GM12878 (cell line): ENCODE data around the gene HPCA. TPM values are rescaled to one million over a fixed set of nuclear protein-coding genes. Genes with fewer than 3 reads are reported as not detected.

Source experiments
- ATAC-seq: fragments of 200-7000 bp; cut with Tn5 transposase; 3 replicates; pipeline ENCODE4 v1.9.1; 2020; ENCODE audit warnings: mild to moderate bottlenecking, moderate library complexity
- BruUV-seq: library from RNA; stranded (reverse); fragments of 400-500 nt; replicated peaks from 2 replicates; lab custom pipeline; 2021; lab: Mats Ljungman, UMichigan
- CTCF ChIA-PET: fragments of 300-600 bp; sonication (Branson Sonifier 250); formaldehyde crosslinking; extraction: SDS; loops from one replicate; lab custom pipeline; 2021; ENCODE audit warnings: inconsistent platforms; lab: Yijun Ruan, JAX
- POLR2A ChIA-PET: fragments of 350-600 bp; formaldehyde crosslinking; extraction: SDS; loops from one replicate; lab custom pipeline; 2021; ENCODE audit warnings: inconsistent platforms; lab: Charles Lee
- RAD21 ChIA-PET: fragments of 300-600 bp; sonication (Branson Sonifier 250); formaldehyde crosslinking; loops from one replicate; lab custom pipeline; 2023; ENCODE audit warnings: antibody characterized with exemption; ENCODE audit not compliant: unreplicated experiment; lab: Charles Lee
- SMC1A ChIA-PET: fragments of 300-600 bp; sonication (Branson Sonifier 250); formaldehyde crosslinking; loops from one replicate; lab custom pipeline; 2023; ENCODE audit not compliant: unreplicated experiment, uncharacterized antibody; lab: Charles Lee
- DNase-seq: peaks from one replicate; pipeline ENCODE4 v3.0.0-alpha.2; 2011; ENCODE audit warnings: low read depth, low spot score
- FAIRE-seq: peaks from 3 replicates; lab custom pipeline; 2011; peaks lifted over from hg19 to GRCh38; lab: Jason Lieb, UNC
- H2AFZ ChIP-seq: 2 replicates; pipeline ENCODE4 v1.6.0; 2011; ENCODE audit warnings: low read depth, low read length, control low read depth; ENCODE audit not compliant: control insufficient read depth
- H3K27ac ChIP-seq: 2 replicates; pipeline ENCODE4 v1.5.1; 2011; ENCODE audit warnings: control low read depth; ENCODE audit not compliant: control insufficient read depth, insufficient read depth
- H3K27me3 ChIP-seq, 2 experiments: replicated peaks in 1 of 2; 2 replicates each; pipeline versions ENCODE4 v1.6.0 to v1.6.1; 2011; ENCODE audit warnings: low read length in 1 of 2; ENCODE audit not compliant: control insufficient read depth in 2 of 2, insufficient read depth in 2 of 2
- H3K36me3 ChIP-seq, 2 experiments: 2 replicates each; pipeline ENCODE4 v1.5.1; 2011; ENCODE audit warnings: low read length in 1 of 2; ENCODE audit not compliant: control insufficient read depth in 2 of 2, insufficient read depth in 2 of 2
- H3K4me1 ChIP-seq: 2 replicates; pipeline ENCODE4 v1.6.1; 2011; ENCODE audit warnings: mild to moderate bottlenecking, low read length, moderate library complexity, mixed read lengths; ENCODE audit not compliant: control insufficient read depth, insufficient read depth
- H3K4me2 ChIP-seq: 2 replicates; pipeline ENCODE4 v1.6.0; 2011; ENCODE audit warnings: control low read depth; ENCODE audit not compliant: control insufficient read depth, insufficient read depth
- H3K4me3 ChIP-seq: fragments of 200-600 bp; sonication (generic); 2 replicates; pipeline ENCODE4 v1.5.1; 2016
- H3K79me2 ChIP-seq: 2 replicates; pipeline ENCODE4 v1.6.0; 2011; ENCODE audit warnings: low read length; ENCODE audit not compliant: control insufficient read depth, insufficient read depth
- H3K9ac ChIP-seq: 2 replicates; pipeline ENCODE4 v1.8.0; 2011; ENCODE audit warnings: low read length, control low read depth, mixed read lengths; ENCODE audit not compliant: control insufficient read depth, insufficient read depth
- H3K9me3 ChIP-seq: replicated peaks from 3 replicates; pipeline ENCODE4 v1.5.1; 2011; ENCODE audit warnings: mild to moderate bottlenecking, low read length; ENCODE audit not compliant: control insufficient read depth, insufficient read depth
- H4K20me1 ChIP-seq: 2 replicates; pipeline ENCODE4 v1.6.0; 2011; ENCODE audit not compliant: control insufficient read depth, insufficient read depth
- CBFB ChIP-seq: IDR thresholded peaks from 2 replicates; pipeline ENCODE4 v1.6.1; 2016; ENCODE audit warnings: antibody characterized with exemption, low read depth
- CEBPB ChIP-seq, 2 experiments: fragments of 150-350 bp in 1 of 2; IDR thresholded peaks; 2 replicates each; pipeline ENCODE4 v1.6.1; 2012 to 2014; ENCODE audit warnings: low read depth in 2 of 2, low read length in 2 of 2, borderline replicate concordance in 1 of 2, inconsistent platforms in 1 of 2
- CREB1 ChIP-seq: IDR thresholded peaks from 2 replicates; pipeline ENCODE4 v1.6.1; 2012; ENCODE audit warnings: low read depth, mild to moderate bottlenecking, inconsistent platforms
- E4F1 ChIP-seq: fragments of 450-650 bp; IDR thresholded peaks from 2 replicates; pipeline ENCODE4 v1.6.1; 2018; ENCODE audit warnings: borderline replicate concordance, mild to moderate bottlenecking; ENCODE audit not compliant: partially characterized antibody
- EED ChIP-seq: sonication (generic); IDR thresholded peaks from 2 replicates; pipeline ENCODE4 v1.6.1; 2016; ENCODE audit warnings: antibody characterized with exemption, low read depth
- JUND ChIP-seq: IDR thresholded peaks from 2 replicates; pipeline ENCODE4 v1.6.1; 2012; ENCODE audit warnings: low read depth, mild to moderate bottlenecking, low read length, improper control_type of control experiment, moderate library complexity
- KDM1A ChIP-seq: fragments of 200-600 bp; sonication (generic); IDR thresholded peaks from 2 replicates; pipeline ENCODE4 v1.6.1; 2016; ENCODE audit warnings: borderline replicate concordance
- NR2F1 ChIP-seq: fragments of 450-650 bp; conservative IDR thresholded peaks from 2 replicates; pipeline ENCODE4 v1.6.1; 2017; ENCODE audit warnings: mild to moderate bottlenecking
- POLR2A ChIP-seq: IDR thresholded peaks from 2 replicates; pipeline ENCODE4 v1.6.1; 2011; ENCODE audit warnings: low read depth, mild to moderate bottlenecking, low read length
- POU2F2 ChIP-seq: IDR thresholded peaks from 3 replicates; pipeline ENCODE4 v1.6.1; 2011; ENCODE audit warnings: low read depth, mild to moderate bottlenecking, low read length, borderline replicate concordance
- RAD21 ChIP-seq: IDR thresholded peaks from 2 replicates; pipeline ENCODE4 v1.6.1; 2011; ENCODE audit warnings: mild to moderate bottlenecking, low read depth, low read length, moderate library complexity; ENCODE audit not compliant: insufficient read depth
- RB1 ChIP-seq: fragments of 450-650 bp; formaldehyde crosslinking; IDR thresholded peaks from 2 replicates; pipeline ENCODE4 v1.6.1; 2017; ENCODE audit warnings: mild to moderate bottlenecking, borderline replicate concordance
- SIN3A ChIP-seq: IDR thresholded peaks from 2 replicates; pipeline ENCODE4 v1.6.1; 2012; ENCODE audit warnings: low read depth, low read length, improper control_type of control experiment
- TCF7 ChIP-seq: IDR thresholded peaks from 2 replicates; pipeline ENCODE4 v1.6.1; 2014; ENCODE audit warnings: antibody characterized with exemption, borderline replicate concordance
- WRNIP1 ChIP-seq: IDR thresholded peaks from 2 replicates; pipeline ENCODE4 v1.6.1; 2011; ENCODE audit warnings: low read depth, low read length, improper control_type of control experiment, borderline replicate concordance
- YY1 ChIP-seq: IDR thresholded peaks from 2 replicates; pipeline ENCODE4 v1.6.1; 2011; ENCODE audit warnings: low read depth, mild to moderate bottlenecking, low read length
- ZBTB11 ChIP-seq: fragments of 450-650 bp; formaldehyde crosslinking; IDR thresholded peaks from 2 replicates; pipeline ENCODE4 v1.5.0; 2022; ENCODE audit warnings: mild to moderate bottlenecking, missing genetic modification characterization
- ZNF384 ChIP-seq: IDR thresholded peaks from 2 replicates; pipeline ENCODE4 v1.6.1; 2012; ENCODE audit warnings: low read depth, mild to moderate bottlenecking, low read length, improper control_type of control experiment, borderline replicate concordance
- WGBS: methylation state at CpG from one replicate; pipeline ENCODE4 v1.1.6; 2016; ENCODE audit warnings: low lambda C conversion rate; ENCODE audit not compliant: insufficient replicate concordance, insufficient coverage; ENCODE audit errors: missing lambda C conversion rate; 5-methylcytosine and 5-hydroxymethylcytosine counted together
- in situ Hi-C: fragments of 300-500 bp; cut with MboI; formaldehyde crosslinking; loops from 9 replicates; pipeline ENCODE4 v1.14.3; 2018; ENCODE audit warnings: mixed read lengths
- intact Hi-C: fragments of 100-400 bp; cut with micrococcal nuclease; formaldehyde crosslinking; loops from one replicate; pipeline ENCODE4 v1.14.2; 2022; ENCODE audit not compliant: unreplicated experiment
- polyA plus RNA-seq, 11 experiments: library from polyadenylated mRNA; depleted of rRNA in 4 of 11; unstranded in 6 of 11; stranded (reverse) in 5 of 11; fragments of >200 nt; fragmentation: Nextera tagmentation in 4 of 11; fragmentation: Illumina TruSeq in 1 of 11; extraction: Ambion mirVana in 4 of 11; extraction: Trizol in 1 of 11; gene quantifications; 1 replicate in 1 of 11; 2 replicates in 10 of 11; pipeline versions ENCODE4 v1.2.1 to v1.2.3, GENCODE V29; 2011 to 2016; ENCODE audit warnings: inconsistent platforms in 2 of 11, missing spikeins in 2 of 11, low read depth in 1 of 11
- total RNA-seq, 4 experiments: library from RNA; depleted of rRNA in 3 of 4; stranded (reverse); fragments of >200 nt in 3 of 4; fragmentation: Illumina TruSeq in 1 of 4; extraction: Trizol in 1 of 4; gene quantifications; 2 replicates each; pipeline versions ENCODE4 v1.2.1 to v1.2.3, GENCODE V29; 2013 to 2021

HPCA gene
- total and polyA plus RNA-seq, 10 of the 15 experiments (the other 5 are each of a cell fraction or from before 2014, with no cell fraction given), result 0.11 TPM; not detected in 9

GRCh38 chr1:32891630-32892029, 5.3 kb downstream of the HPCA start:
- BruUV-seq, result no TSS peak
- Histone ChIP-seq H3K79me2 (no peaks in the 10 kb centered on the region), H3K4me3 (no peak overlapping the region), H3K9me3 (no peaks in the 10 kb centered on the region; the same call in 2 of the 3 replicates), H3K27me3 (peaks cover 12 to 18% of the 10 kb centered on the region in 2 experiments), H4K20me1 (no peaks in the 10 kb centered on the region), H3K9ac (no peak overlapping the region), H3K27ac (no peak overlapping the region), H3K4me1 (no peaks in the 10 kb centered on the region), H2AFZ (no peak overlapping the region), H3K4me2 (no peak overlapping the region), H3K36me3 (no peaks in the 10 kb centered on the region)
- FAIRE-seq, result peak; percentile 44
- RAD21 ChIA-PET, result interaction anchor here (1.0 to 1.3 kb wide), 2 partner anchors 163 to 179 kb away, joined by 3 to 4 read pairs; no protein-coding TSS in a partner anchor
- ATAC-seq, result no peak
- CTCF ChIA-PET, result interaction anchor here (1.0 to 6.5 kb wide), 3 partner anchors 10 to 266 kb away, joined by 3 to 36 read pairs (median 4); partner anchors contain the start of gene TMEM54
- intact Hi-C loops, result no loop called here
- POLR2A ChIA-PET, result no interaction called here
- SMC1A ChIA-PET, result no interaction called here
- no peak for DNase-seq
- whole genome bisulfite sequencing, result 43% methylated on average over 3 of the region's 3 CpGs
- in situ Hi-C loops, result no loop called here
- TF ChIP-seq ZNF384 (no peak), E4F1 (no peak), TCF7 (no peak), RB1 (no peak), KDM1A (no peak), JUND (no peak), ZBTB11 (no peak), CBFB (no peak), YY1 (no peak), NR2F1 (no peak), WRNIP1 (no peak), POU2F2 (no peak), POLR2A (no peak), CEBPB (IDR thresholded peaks at IDR 0.05; ENCODE audit: borderline replicate concordance in 1 of 2, low read depth in 2 of 2, low read length in 2 of 2) (no peak), SIN3A (no peak), EED (no peak), CREB1 (no peak), RAD21 (no peak)
